ENCODE measurements around the gene TMEM130. TPM values are rescaled to one million over a fixed set of nuclear protein-coding genes. Genes with fewer than 3 reads are reported as not detected.

TMEM130 gene
- polyA plus RNA-seq, 1 of the 3 experiments (the other 2 are of a cell fraction) = 1.2 TPM

GRCh38 chr7:98870807-98871491, 1.1 kb upstream of the TMEM130 start (continued):
- TF ChIP-seq, protein P1, sequence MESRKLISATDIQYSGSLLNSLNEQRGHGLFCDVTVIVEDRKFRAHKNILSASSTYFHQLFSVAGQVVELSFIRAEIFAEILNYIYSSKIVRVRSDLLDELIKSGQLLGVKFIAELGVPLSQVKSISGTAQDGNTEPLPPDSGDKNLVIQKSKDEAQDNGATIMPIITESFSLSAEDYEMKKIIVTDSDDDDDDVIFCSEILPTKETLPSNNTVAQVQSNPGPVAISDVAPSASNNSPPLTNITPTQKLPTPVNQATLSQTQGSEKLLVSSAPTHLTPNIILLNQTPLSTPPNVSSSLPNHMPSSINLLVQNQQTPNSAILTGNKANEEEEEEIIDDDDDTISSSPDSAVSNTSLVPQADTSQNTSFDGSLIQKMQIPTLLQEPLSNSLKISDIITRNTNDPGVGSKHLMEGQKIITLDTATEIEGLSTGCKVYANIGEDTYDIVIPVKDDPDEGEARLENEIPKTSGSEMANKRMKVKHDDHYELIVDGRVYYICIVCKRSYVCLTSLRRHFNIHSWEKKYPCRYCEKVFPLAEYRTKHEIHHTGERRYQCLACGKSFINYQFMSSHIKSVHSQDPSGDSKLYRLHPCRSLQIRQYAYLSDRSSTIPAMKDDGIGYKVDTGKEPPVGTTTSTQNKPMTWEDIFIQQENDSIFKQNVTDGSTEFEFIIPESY (IDR thresholded peaks at IDR 0.05; ENCODE audit: borderline replicate concordance, low read depth) = no peak
- no peak for TF ChIP-seq GABPA (IDR thresholded peaks at IDR 0.05; ENCODE audit: low read depth)
- TF ChIP-seq MAX (IDR thresholded peaks at IDR 0.05; ENCODE audit: low read depth) = no peak
- no peak for TF ChIP-seq USF2 (IDR thresholded peaks at IDR 0.05; ENCODE audit: borderline replicate concordance, low read depth, low read length)
- no peak for TF ChIP-seq ELF1 (IDR thresholded peaks at IDR 0.05)
- no peak for TF ChIP-seq RAD21 (IDR thresholded peaks at IDR 0.05; ENCODE audit: low read length)

DNA sequence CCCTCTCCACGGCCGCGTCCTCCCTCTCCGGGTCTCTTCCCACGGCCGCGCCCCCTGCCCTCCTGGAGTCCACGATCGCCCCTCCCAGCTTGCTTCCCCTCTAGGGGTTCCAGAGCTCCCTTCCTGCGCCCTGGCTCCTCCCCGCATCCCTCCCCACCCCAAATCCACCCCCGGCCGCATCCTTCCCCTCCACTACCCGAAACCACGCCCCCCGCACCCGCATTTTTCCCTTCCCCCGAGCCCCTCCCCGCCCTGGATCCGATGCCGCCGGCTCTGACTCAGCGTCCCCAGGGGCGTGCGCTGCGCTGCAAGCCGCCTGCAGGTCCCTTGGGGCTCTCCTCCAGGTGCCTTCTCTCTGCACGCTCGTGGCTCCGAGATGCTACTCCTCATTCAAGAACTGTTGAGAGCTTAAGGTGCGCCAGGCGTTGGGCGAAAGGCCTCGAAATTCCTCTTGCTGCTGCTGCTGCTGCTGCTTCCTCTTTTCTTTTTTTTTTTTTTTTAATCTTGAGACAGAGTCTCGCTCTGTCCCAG, 372 bp upstream of the TMEM130 start:
- peak; percentile 86 for DNase-seq
- peak overlapping the region; percentile 71 for H3K4me2 ChIP-seq
- CTCF ChIA-PET = interaction anchor here (0.9 to 4.1 kb wide), 8 partner anchors 7 to 522 kb away, joined by 3 to 34 read pairs (median 4); partner anchors contain the start of gene TRRAP

More for the DNA sequence above, 372 bp upstream of the TMEM130 start:
- Histone ChIP-seq H3K27me3 (ENCODE audit: insufficient read depth) (peaks cover 21% of the 10 kb centered on the region), H3K36me3 (replicated peaks in 1 of 2; ENCODE audit: control insufficient read depth in 1 of 2, insufficient read depth in 2 of 2, low read length in 1 of 2) (no peaks in the 10 kb centered on the region), H3F3A (replicated peaks; ENCODE audit: insufficient read depth) (no peaks in the 10 kb centered on the region), H3K79me2 (ENCODE audit: insufficient read depth) (no peaks in the 10 kb centered on the region), H3K9ac (no peak overlapping the region), H2AFZ (ENCODE audit: low read depth) (no peak overlapping the region), H3K9me3 (no peaks in the 10 kb centered on the region), H3K27ac (ENCODE audit: low read depth in 2 of 2, low read length in 1 of 2) (peak overlapping the region in 1 of 2 experiments; percentile 71; a peak in 1 of 4 replicates), H3K9me2 (no peaks in the 10 kb centered on the region), H3K4me3 (ENCODE audit: low read depth in 2 of 2, low read length in 1 of 2) (peak overlapping the region; percentile 52 to 55), H4K20me1 (ENCODE audit: insufficient read depth) (no peaks in the 10 kb centered on the region), H3K4me1 (ENCODE audit: control insufficient read depth in 1 of 2, insufficient read depth in 2 of 2, low read depth in 1 of 2, low read length in 1 of 2) (peaks cover 0 to 30% of the 10 kb centered on the region in 2 experiments; a peak in 1 of 4 replicates)
- POLR2A ChIA-PET = interaction anchor here (1.2 to 1.3 kb wide), 2 partner anchors 8 to 253 kb away, joined by 3 to 5 read pairs; partner anchors contain the start of gene TRRAP
- WGBS (ENCODE audit: low lambda C conversion rate) = 12% methylated on average over 35 of the region's 35 CpGs
- TF ChIP-seq MXI1 (IDR thresholded peaks at IDR 0.05; ENCODE audit: low read depth, low read length) = peak; percentile 12; the same call in 1 of the 2 replicates
- TF ChIP-seq, protein P1 (IDR thresholded peaks at IDR 0.05; ENCODE audit: borderline replicate concordance, low read depth) = no peak
- TF ChIP-seq, protein P2, sequence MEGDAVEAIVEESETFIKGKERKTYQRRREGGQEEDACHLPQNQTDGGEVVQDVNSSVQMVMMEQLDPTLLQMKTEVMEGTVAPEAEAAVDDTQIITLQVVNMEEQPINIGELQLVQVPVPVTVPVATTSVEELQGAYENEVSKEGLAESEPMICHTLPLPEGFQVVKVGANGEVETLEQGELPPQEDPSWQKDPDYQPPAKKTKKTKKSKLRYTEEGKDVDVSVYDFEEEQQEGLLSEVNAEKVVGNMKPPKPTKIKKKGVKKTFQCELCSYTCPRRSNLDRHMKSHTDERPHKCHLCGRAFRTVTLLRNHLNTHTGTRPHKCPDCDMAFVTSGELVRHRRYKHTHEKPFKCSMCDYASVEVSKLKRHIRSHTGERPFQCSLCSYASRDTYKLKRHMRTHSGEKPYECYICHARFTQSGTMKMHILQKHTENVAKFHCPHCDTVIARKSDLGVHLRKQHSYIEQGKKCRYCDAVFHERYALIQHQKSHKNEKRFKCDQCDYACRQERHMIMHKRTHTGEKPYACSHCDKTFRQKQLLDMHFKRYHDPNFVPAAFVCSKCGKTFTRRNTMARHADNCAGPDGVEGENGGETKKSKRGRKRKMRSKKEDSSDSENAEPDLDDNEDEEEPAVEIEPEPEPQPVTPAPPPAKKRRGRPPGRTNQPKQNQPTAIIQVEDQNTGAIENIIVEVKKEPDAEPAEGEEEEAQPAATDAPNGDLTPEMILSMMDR (IDR thresholded peaks at IDR 0.05) = no peak

All from SK-N-SH (cell line).